ENCODE data around the gene TSPAN19. TPM values are rescaled to one million over a fixed set of nuclear protein-coding genes. Genes with fewer than 3 reads are reported as not detected.

TSPAN19 gene
- total RNA-seq, 1 experiment from 2014 or later: not detected

DNA sequence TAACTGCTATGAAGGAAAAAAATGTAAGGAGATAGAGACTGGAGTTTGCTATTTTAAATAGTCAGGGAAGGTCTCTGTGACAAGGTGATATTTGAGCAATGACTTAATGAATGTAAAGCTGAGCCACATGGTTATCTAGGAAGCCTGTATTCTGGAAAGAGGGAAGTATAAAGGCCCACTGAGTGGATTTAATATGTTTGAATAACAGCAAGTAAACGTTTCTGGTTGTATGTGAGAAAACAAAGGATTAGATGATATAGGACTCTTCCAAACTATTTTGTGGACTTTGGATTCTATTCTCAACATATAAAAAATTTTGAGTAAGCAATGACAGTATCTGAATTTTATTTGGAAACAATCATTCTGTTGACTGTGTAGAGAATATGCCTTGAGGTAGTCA, 5.3 kb upstream of the TSPAN19 start:
- DNase-seq (ENCODE audit: low spot score) (no peak), ATAC-seq (no peak)
- CTCF ChIA-PET: no interaction called here
- Mint-ChIP-seq H3K9me3 (no peaks in the 10 kb centered on the region), H3K4me1 (no peaks in the 10 kb centered on the region), H3K4me3 (no peak overlapping the region), H3K27ac (no peak overlapping the region), H3K36me3 (no peaks in the 10 kb centered on the region), H3K27me3 (ENCODE audit: low read depth) (no peaks in the 10 kb centered on the region; the same call in 1 of the 2 replicates)
- POLR2A ChIA-PET: no interaction called here
- TF ChIP-seq ZNF263 (CRISPR knock-in tag; IDR thresholded peaks at IDR 0.05; ENCODE audit: low read depth) (no peak), ETV6 (CRISPR knock-in tag; IDR thresholded peaks at IDR 0.05) (no peak), SMAD4 (CRISPR knock-in tag; IDR thresholded peaks at IDR 0.05) (no peak), ZBTB21 (CRISPR knock-in tag; IDR thresholded peaks at IDR 0.05; ENCODE audit: borderline replicate concordance) (no peak), ZNF138 (CRISPR knock-in tag; conservative IDR thresholded peaks at IDR 0.05) (no peak), FOXJ3 (CRISPR knock-in tag; IDR thresholded peaks at IDR 0.05; ENCODE audit: borderline replicate concordance) (no peak), TCF7 (CRISPR knock-in tag; IDR thresholded peaks at IDR 0.05; ENCODE audit: low read depth) (no peak), MXD4 (CRISPR knock-in tag; IDR thresholded peaks at IDR 0.05; ENCODE audit: borderline replicate concordance) (no peak)
- TF ChIP-seq, protein P1, sequence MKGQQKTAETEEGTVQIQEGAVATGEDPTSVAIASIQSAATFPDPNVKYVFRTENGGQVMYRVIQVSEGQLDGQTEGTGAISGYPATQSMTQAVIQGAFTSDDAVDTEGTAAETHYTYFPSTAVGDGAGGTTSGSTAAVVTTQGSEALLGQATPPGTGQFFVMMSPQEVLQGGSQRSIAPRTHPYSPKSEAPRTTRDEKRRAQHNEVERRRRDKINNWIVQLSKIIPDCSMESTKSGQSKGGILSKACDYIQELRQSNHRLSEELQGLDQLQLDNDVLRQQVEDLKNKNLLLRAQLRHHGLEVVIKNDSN (CRISPR knock-in tag; IDR thresholded peaks at IDR 0.05): no peak
- TF ChIP-seq, protein P2, sequence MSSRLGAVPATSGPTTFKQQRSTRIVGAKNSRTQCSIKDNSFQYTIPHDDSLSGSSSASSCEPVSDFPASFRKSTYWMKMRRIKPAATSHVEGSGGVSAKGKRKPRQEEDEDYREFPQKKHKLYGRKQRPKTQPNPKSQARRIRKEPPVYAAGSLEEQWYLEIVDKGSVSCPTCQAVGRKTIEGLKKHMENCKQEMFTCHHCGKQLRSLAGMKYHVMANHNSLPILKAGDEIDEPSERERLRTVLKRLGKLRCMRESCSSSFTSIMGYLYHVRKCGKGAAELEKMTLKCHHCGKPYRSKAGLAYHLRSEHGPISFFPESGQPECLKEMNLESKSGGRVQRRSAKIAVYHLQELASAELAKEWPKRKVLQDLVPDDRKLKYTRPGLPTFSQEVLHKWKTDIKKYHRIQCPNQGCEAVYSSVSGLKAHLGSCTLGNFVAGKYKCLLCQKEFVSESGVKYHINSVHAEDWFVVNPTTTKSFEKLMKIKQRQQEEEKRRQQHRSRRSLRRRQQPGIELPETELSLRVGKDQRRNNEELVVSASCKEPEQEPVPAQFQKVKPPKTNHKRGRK (CRISPR knock-in tag; IDR thresholded peaks at IDR 0.05; ENCODE audit: borderline replicate concordance): no peak

DNA sequence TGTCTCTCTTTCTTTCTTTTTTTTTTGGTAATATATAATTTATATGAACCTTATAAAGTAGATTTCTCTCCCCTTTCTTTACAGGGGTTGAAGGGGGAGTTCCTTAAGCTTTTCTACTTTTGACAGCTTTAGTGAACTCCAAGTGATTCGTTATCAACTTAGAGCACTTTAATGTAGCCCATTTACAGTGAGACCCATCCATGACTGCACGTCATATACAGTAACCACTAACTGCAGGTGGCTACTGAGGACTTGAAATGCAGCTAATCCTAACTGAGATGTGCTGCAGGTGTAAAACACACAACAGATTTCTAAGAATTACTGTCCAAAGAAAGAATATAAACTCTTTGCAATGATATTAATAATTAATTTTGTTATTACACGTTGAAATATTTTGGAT, 656 bp upstream of the TSPAN19 start:
- CTCF ChIA-PET: interaction anchor here (0.8 to 1.1 kb wide), 2 partner anchors 12 to 194 kb away, joined by 3 read pairs; no protein-coding TSS in a partner anchor
- POLR2A ChIA-PET: no interaction called here
- Mint-ChIP-seq H3K4me1 (peaks cover 3% of the 10 kb centered on the region; the same call in 1 of the 2 replicates), H3K27ac (no peak overlapping the region), H3K9me3 (no peaks in the 10 kb centered on the region), H3K36me3 (no peaks in the 10 kb centered on the region), H3K4me3 (peak overlapping the region; percentile 91), H3K27me3 (ENCODE audit: low read depth) (no peaks in the 10 kb centered on the region)
- DNase-seq (ENCODE audit: low spot score) (no peak), ATAC-seq (no peak)
- TF ChIP-seq ZNF416 (CRISPR knock-in tag; IDR thresholded peaks at IDR 0.05) (no peak), OVOL2 (CRISPR knock-in tag; IDR thresholded peaks at IDR 0.05; ENCODE audit: borderline replicate concordance) (no peak), CREB1 (CRISPR knock-in tag; IDR thresholded peaks at IDR 0.05) (no peak), NFATC4 (CRISPR knock-in tag; IDR thresholded peaks at IDR 0.05) (no peak), CREM (CRISPR knock-in tag; IDR thresholded peaks at IDR 0.05) (no peak), FOXJ3 (CRISPR knock-in tag; IDR thresholded peaks at IDR 0.05; ENCODE audit: borderline replicate concordance) (no peak), ZNF671 (CRISPR knock-in tag; IDR thresholded peaks at IDR 0.05) (no peak)
- TF ChIP-seq, protein P3, sequence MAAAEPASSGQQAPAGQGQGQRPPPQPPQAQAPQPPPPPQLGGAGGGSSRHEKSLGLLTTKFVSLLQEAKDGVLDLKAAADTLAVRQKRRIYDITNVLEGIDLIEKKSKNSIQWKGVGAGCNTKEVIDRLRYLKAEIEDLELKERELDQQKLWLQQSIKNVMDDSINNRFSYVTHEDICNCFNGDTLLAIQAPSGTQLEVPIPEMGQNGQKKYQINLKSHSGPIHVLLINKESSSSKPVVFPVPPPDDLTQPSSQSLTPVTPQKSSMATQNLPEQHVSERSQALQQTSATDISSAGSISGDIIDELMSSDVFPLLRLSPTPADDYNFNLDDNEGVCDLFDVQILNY (CRISPR knock-in tag; IDR thresholded peaks at IDR 0.05): no peak
- TF ChIP-seq, protein P4, sequence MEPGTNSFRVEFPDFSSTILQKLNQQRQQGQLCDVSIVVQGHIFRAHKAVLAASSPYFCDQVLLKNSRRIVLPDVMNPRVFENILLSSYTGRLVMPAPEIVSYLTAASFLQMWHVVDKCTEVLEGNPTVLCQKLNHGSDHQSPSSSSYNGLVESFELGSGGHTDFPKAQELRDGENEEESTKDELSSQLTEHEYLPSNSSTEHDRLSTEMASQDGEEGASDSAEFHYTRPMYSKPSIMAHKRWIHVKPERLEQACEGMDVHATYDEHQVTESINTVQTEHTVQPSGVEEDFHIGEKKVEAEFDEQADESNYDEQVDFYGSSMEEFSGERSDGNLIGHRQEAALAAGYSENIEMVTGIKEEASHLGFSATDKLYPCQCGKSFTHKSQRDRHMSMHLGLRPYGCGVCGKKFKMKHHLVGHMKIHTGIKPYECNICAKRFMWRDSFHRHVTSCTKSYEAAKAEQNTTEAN (CRISPR knock-in tag; IDR thresholded peaks at IDR 0.05): no peak
- TF ChIP-seq, protein P5, sequence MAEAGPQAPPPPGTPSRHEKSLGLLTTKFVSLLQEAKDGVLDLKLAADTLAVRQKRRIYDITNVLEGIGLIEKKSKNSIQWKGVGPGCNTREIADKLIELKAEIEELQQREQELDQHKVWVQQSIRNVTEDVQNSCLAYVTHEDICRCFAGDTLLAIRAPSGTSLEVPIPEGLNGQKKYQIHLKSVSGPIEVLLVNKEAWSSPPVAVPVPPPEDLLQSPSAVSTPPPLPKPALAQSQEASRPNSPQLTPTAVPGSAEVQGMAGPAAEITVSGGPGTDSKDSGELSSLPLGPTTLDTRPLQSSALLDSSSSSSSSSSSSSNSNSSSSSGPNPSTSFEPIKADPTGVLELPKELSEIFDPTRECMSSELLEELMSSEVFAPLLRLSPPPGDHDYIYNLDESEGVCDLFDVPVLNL (CRISPR knock-in tag; IDR thresholded peaks at IDR 0.05; ENCODE audit: borderline replicate concordance, low read depth): no peak
- TF ChIP-seq, protein P6, sequence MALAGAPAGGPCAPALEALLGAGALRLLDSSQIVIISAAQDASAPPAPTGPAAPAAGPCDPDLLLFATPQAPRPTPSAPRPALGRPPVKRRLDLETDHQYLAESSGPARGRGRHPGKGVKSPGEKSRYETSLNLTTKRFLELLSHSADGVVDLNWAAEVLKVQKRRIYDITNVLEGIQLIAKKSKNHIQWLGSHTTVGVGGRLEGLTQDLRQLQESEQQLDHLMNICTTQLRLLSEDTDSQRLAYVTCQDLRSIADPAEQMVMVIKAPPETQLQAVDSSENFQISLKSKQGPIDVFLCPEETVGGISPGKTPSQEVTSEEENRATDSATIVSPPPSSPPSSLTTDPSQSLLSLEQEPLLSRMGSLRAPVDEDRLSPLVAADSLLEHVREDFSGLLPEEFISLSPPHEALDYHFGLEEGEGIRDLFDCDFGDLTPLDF (CRISPR knock-in tag; IDR thresholded peaks at IDR 0.05): no peak
- TF ChIP-seq, protein P7, sequence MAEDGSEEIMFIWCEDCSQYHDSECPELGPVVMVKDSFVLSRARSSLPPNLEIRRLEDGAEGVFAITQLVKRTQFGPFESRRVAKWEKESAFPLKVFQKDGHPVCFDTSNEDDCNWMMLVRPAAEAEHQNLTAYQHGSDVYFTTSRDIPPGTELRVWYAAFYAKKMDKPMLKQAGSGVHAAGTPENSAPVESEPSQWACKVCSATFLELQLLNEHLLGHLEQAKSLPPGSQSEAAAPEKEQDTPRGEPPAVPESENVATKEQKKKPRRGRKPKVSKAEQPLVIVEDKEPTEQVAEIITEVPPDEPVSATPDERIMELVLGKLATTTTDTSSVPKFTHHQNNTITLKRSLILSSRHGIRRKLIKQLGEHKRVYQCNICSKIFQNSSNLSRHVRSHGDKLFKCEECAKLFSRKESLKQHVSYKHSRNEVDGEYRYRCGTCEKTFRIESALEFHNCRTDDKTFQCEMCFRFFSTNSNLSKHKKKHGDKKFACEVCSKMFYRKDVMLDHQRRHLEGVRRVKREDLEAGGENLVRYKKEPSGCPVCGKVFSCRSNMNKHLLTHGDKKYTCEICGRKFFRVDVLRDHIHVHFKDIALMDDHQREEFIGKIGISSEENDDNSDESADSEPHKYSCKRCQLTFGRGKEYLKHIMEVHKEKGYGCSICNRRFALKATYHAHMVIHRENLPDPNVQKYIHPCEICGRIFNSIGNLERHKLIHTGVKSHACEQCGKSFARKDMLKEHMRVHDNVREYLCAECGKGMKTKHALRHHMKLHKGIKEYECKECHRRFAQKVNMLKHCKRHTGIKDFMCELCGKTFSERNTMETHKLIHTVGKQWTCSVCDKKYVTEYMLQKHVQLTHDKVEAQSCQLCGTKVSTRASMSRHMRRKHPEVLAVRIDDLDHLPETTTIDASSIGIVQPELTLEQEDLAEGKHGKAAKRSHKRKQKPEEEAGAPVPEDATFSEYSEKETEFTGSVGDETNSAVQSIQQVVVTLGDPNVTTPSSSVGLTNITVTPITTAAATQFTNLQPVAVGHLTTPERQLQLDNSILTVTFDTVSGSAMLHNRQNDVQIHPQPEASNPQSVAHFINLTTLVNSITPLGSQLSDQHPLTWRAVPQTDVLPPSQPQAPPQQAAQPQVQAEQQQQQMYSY (CRISPR knock-in tag; IDR thresholded peaks at IDR 0.05): no peak
- TF ChIP-seq, protein P8, sequence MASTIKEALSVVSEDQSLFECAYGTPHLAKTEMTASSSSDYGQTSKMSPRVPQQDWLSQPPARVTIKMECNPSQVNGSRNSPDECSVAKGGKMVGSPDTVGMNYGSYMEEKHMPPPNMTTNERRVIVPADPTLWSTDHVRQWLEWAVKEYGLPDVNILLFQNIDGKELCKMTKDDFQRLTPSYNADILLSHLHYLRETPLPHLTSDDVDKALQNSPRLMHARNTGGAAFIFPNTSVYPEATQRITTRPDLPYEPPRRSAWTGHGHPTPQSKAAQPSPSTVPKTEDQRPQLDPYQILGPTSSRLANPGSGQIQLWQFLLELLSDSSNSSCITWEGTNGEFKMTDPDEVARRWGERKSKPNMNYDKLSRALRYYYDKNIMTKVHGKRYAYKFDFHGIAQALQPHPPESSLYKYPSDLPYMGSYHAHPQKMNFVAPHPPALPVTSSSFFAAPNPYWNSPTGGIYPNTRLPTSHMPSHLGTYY (CRISPR knock-in tag; IDR thresholded peaks at IDR 0.05): no peak
- TF ChIP-seq, protein P1 (CRISPR knock-in tag; IDR thresholded peaks at IDR 0.05): no peak
